Measurements from ENCODE around the gene HSPH1. TPM values are rescaled to one million over a fixed set of nuclear protein-coding genes. Genes with fewer than 3 reads are reported as not detected.

Gene HSPH1
- total RNA-seq, 4 donors from 2014 or later, result 23.0 to 57.7 (median 30.6) TPM

GRCh38 chr13:31207661-31208552, 46.2 kb upstream of the HSPH1 start:
- H3K27ac ChIP-seq, result no peak overlapping the region
- no peaks in the 10 kb centered on the region for H3K9me3 ChIP-seq
- H3K27me3 ChIP-seq, result no peaks in the 10 kb centered on the region
- intact Hi-C loops (cut with DNase I; ENCODE audit: low total_unique reads) (loop anchor here (5.0 kb wide), 1 partner anchor 644 kb away; no protein-coding TSS in a partner anchor), in situ Hi-C loops (cut with MboI; ENCODE audit: low sequenced_read_pairs in 4 of 4) (no loop called here)
- peak in 1 of 2 donors; percentile 23 for DNase-seq
- no peaks in the 10 kb centered on the region for H3K36me3 ChIP-seq
- ATAC-seq, result no peak
- TF ChIP-seq POLR2A (IDR thresholded peaks at IDR 0.05), result no peak
- no peak for TF ChIP-seq CTCF (IDR thresholded peaks at IDR 0.05 in 4 of 5, conservative IDR thresholded peaks at IDR 0.05 in 1 of 5)
- peaks cover 18 to 23% of the 10 kb centered on the region in 2 donors for H3K4me1 ChIP-seq
- no peak overlapping the region for H3K4me3 ChIP-seq

- intact Hi-C loops (cut with DNase I; ENCODE audit: low total_unique reads), result no loop called here
- H3K4me1 ChIP-seq, result peaks cover 20 to 21% of the 10 kb centered on the region in 2 donors
Measured at GRCh38 chr13:31204592-31204991, 42.9 kb upstream of the HSPH1 start.

GRCh38 chr13:31201341-31202031, 39.8 kb upstream of the HSPH1 start:
- no peak for TF ChIP-seq POLR2A (IDR thresholded peaks at IDR 0.05)
- TF ChIP-seq CTCF (IDR thresholded peaks at IDR 0.05 in 4 of 5, conservative IDR thresholded peaks at IDR 0.05 in 1 of 5), result no peak
- in situ Hi-C loops (cut with MboI; ENCODE audit: low sequenced_read_pairs in 4 of 4) (no loop called here), intact Hi-C loops (cut with DNase I; ENCODE audit: low total_unique reads) (no loop called here)
- ATAC-seq (no peak), DNase-seq (peak in 1 of 2 donors; percentile 23)
- Histone ChIP-seq H3K9me3 (no peaks in the 10 kb centered on the region), H3K27me3 (no peaks in the 10 kb centered on the region), H3K36me3 (no peaks in the 10 kb centered on the region), H3K27ac (peak overlapping the region; percentile 81 to 94 (median 91)), H3K4me3 (peak overlapping the region; percentile 62 to 77 (median 68)), H3K4me1 (peaks cover 12 to 13% of the 10 kb centered on the region in 2 donors)

More at GRCh38 chr13:31204592-31204991, 42.9 kb upstream of the HSPH1 start:
- DNase-seq (no peak), ATAC-seq (no peak)
- Histone ChIP-seq H3K9me3 (no peaks in the 10 kb centered on the region), H3K36me3 (no peaks in the 10 kb centered on the region), H3K4me3 (no peak overlapping the region), H3K27me3 (no peaks in the 10 kb centered on the region), H3K27ac (no peak overlapping the region)
- in situ Hi-C loops (cut with MboI; ENCODE audit: low sequenced_read_pairs in 4 of 4), result no loop called here
- no peak for TF ChIP-seq CTCF (IDR thresholded peaks at IDR 0.05 in 4 of 5, conservative IDR thresholded peaks at IDR 0.05 in 1 of 5)

GRCh38 chr13:31200637-31200971, 38.9 kb upstream of the HSPH1 start:
- ATAC-seq (peak; percentile 37 to 48), DNase-seq (peak in 1 of 2 donors; percentile 37)
- Histone ChIP-seq H3K27me3 (no peaks in the 10 kb centered on the region), H3K4me1 (peaks cover 12 to 13% of the 10 kb centered on the region in 2 donors), H3K9me3 (no peaks in the 10 kb centered on the region), H3K27ac (peak overlapping the region; percentile 81 to 94 (median 91)), H3K4me3 (peak overlapping the region; percentile 62 to 77 (median 68)), H3K36me3 (no peaks in the 10 kb centered on the region)
- intact Hi-C loops (cut with DNase I; ENCODE audit: low total_unique reads) (loop anchor here (1.0 kb wide), 2 partner anchors 24 to 38 kb away; no protein-coding TSS in a partner anchor), in situ Hi-C loops (cut with MboI; ENCODE audit: low sequenced_read_pairs in 4 of 4) (no loop called here)
- TF ChIP-seq POLR2A (IDR thresholded peaks at IDR 0.05) (peak in 1 of 2 donors; percentile 3), CTCF (IDR thresholded peaks at IDR 0.05 in 4 of 5, conservative IDR thresholded peaks at IDR 0.05 in 1 of 5) (no peak)
